Right forelimb (tissue), 1 donor: ENCODE data around the gene KDM6A.
"Not testable (repeated sequence)": the region's sequence is repeated elsewhere in the genome, so short reads cannot be mapped to it uniquely, and the experiment has no call there.

Source experiments
- DNase-seq: peaks from one replicate; pipeline ENCODE4 v3.0.0-alpha.2; 2018

KDM6A gene

GRCh38 chrX:44890247-44890646, 17.3 kb downstream of the KDM6A start:
- no peak for DNase-seq

DNA sequence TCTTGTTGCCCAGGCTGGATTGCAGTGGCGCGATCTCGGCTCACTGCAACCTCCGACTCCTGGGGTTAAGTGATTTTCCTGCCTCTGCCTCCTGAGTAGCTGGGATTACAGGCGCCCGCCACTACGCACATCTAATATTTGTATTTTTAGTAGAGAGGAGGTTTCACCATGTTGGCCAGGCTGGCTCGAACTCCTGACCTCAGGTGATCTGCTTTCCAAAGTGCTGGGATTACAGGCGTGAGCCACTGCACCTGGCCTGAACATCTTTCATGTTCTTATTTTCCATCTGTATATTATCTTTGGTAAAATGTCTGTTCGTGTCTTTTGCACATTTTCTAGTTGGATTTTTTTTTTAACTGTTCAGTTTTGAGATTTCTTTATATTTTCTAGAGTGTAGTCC, 17.7 kb downstream of the KDM6A start:
- not testable (repeated sequence) for DNase-seq

DNA sequence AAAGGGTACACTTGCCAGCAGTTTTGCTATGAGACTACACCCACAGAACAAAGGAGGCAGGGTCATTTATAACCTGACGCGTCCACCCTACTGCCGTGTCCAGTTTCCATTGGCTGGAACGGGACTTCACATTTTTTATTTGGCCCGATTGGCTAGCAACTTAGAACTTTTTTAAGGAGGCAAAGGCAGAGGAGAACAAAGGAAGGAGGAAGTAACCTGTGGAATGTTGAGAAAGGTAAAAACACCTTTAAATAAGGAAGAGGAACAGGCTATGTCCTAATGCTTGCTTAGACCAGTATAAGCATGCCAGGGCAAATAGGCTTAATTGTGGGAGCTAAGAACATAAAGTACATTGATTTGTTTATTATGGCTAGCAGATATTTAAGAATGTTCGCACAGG, 18.7 kb downstream of the KDM6A start:
- DNase-seq: no peak

- DNase-seq: no peak
Observed at GRCh38 chrX:44896876-44897186, 23.8 kb downstream of the KDM6A start.

DNA sequence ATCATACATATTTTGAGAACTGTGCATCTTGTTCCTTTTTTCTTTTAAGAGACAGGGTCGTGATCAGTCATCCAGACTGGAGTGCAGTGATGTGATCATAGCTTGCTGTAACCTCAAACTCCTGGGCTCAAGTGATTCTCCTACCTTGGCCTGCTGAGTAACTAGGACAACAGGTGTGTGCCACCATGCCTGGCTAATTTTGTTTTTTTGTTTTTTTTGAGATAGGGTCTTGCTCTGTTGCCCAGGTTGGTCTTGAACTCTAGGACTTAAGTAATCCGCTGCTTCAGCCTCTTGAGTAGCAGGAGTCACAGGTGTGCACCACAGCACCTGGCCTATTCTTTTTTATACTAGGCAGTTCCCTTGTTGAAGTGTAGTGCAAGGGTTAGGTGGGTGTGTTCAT, 24.6 kb downstream of the KDM6A start:
- no peak for DNase-seq

DNA sequence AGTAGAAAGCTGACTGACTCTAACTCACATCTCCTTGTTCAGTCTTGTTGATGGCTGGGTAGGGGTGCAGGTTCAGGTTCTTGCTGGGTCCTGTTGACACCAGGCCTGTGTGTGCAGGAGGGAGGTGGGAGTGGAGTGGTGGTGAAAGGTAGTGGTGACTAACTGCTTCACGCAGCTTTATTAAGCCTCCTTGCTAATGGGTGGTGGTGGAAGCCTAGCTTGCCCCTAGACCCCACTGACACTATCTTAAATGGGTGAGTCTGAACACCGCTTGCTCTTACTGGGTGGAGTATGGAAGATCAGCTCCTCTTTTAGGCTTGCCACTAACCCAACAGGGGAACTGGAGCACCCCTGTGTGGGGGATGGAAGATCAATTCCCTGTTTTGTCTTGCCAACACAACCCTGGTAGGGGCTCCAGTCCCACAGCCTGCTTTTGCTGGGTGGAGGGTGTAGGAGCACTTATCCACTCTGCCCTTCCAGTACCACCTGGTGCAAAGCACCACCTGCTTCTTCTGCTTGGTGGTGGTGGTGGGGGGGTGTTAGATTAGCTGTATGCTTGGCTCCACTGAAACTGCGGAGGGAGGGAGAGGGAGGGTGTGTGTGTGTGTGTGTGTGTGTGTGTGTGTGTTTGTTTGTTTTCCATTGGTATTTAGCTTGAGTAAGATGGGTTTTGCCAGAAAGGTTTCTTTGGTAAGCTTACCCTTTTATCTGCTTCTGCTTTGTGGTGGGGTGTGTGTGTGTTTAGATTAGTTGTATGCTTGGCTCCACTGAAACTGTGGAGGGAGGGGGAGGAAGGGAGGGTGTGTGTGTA, 25.6 kb downstream of the KDM6A start:
- no peak for DNase-seq

GRCh38 chrX:44899946-44900345, 27.0 kb downstream of the KDM6A start:
- no peak for DNase-seq

- DNase-seq: no peak
Observed at GRCh38 chrX:44903107-44903506, 30.1 kb downstream of the KDM6A start.

DNA sequence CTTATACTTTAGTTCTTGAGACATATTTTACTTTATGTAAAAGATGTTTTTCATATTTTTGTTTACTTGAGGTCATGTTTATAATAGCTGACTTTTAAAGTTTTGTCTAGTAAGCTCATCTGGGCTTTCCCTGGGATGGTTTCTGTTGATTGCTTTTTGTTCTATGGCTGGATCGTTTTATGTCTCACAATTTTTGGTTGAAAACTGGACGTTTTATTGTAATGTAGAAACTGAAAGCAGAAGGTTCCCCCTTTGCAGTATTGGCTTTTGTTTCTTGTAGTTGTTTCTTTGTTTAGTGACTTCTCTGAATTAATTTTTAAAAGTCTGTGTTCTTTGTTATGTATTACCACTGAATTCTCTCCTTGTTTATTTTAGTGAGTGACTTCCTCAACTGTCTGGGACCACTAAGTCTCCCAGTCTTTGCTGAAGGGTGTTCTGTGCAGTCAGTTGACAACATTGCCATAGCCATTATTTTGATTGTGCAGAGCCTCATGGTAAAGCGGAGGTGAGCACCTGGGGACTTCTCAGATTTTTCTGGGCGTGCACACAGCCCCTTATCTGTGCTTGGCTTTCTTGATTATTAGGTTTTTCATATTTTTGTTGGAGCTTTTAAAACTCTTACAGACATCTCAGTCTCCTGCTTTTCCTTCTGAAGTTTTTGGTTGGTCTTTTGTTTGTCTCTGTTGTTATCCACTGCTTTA, 31.0 kb downstream of the KDM6A start:
- no peak for DNase-seq

GRCh38 chrX:44904542-44905115, 31.6 kb downstream of the KDM6A start:
- DNase-seq: no peak

GRCh38 chrX:44906041-44906440, 33.1 kb downstream of the KDM6A start:
- DNase-seq: no peak

DNA sequence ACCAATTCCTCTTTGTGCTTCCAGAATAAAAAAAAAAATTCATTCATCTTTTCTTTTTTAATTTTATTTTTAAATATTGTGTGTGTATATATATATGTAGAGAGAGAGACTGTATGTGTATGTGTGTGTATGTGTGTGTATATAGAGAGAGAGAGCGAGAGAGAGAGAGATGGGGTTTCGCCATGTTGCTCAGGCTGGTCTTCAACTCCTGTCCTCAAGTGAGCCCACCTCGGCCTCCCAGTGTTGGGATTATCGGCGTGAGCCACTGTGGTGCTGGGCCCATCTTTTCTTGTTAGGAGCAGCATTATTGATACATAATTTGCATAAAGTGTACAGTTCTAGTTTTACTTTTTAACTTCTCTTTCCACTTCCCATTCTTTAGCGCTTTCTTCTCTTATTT, 33.6 kb downstream of the KDM6A start:
- no peak for DNase-seq

DNA sequence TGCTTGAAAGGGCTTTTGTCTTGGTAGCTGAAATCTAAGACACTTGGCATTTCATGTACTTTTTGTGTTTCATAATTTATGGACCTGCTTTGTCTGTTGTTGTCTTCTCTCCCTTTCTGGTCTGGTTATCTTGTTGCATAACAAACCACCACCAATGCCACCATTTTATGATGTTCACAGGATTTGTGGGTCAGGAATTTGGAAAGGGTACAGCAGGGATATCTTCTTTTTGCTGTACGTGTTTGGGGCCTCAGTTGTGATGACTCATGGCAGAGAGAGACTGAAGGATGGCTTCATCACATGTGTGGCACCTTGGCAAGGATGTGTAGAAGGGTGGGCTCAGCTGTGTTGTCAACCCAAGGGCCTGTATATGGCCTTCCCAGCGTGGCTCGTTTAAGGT, 35.2 kb downstream of the KDM6A start:
- DNase-seq: no peak

GRCh38 chrX:44908827-44909226, 35.8 kb downstream of the KDM6A start:
- DNase-seq: no peak

DNA sequence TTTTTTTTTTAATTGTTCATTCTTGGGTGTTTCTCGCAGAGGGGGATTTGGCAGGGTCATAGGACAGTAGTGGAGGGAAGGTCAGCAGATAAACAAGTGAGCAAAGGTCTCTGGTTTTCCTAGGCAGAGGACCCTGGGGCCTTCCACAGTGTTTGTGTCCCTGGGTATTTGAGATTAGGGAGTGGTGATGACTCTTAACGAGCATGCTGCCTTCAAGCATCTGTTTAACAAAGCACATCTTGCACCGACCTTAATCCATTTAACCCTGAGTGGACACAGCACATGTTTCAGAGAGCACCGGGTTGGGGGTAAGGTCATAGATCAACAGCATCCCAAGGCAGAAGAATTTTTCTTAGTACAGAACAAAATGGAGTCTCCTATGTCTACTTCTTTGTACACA, 37.5 kb downstream of the KDM6A start:
- DNase-seq: not testable (repeated sequence)

- not testable (repeated sequence) for DNase-seq
Observed at GRCh38 chrX:44911074-44911600, 38.1 kb downstream of the KDM6A start.

GRCh38 chrX:44913656-44914531, 40.9 kb downstream of the KDM6A start:
- no peak for DNase-seq

- DNase-seq: no peak
Observed at GRCh38 chrX:44914532-44915198, 41.7 kb downstream of the KDM6A start.

DNA sequence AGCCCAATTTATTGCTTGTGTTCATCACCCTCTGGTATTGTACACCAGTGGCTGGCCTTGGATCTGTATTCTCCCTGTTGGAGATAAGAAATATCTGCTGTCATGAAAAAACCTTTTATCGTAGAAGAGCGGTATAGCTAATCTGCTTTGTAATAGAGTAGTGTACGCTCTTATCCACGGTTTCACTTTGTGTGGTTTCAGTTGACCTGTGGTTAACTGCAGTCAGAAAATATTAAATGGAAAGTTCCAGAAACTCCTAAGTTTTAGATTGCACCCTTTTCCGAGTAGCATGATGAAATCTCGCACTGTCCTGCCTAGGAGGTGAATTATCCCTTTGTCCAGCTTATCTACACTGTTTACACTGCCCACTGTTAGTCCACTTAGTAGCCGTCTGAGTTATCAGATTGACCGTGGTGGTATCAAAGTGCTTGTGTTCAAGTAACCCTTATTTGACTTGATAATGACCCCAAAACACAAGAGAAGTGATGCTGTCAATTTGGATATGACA, 42.4 kb downstream of the KDM6A start:
- no peak for DNase-seq

- no peak for DNase-seq
Observed at GRCh38 chrX:44918722-44919121, 45.7 kb downstream of the KDM6A start.

DNA sequence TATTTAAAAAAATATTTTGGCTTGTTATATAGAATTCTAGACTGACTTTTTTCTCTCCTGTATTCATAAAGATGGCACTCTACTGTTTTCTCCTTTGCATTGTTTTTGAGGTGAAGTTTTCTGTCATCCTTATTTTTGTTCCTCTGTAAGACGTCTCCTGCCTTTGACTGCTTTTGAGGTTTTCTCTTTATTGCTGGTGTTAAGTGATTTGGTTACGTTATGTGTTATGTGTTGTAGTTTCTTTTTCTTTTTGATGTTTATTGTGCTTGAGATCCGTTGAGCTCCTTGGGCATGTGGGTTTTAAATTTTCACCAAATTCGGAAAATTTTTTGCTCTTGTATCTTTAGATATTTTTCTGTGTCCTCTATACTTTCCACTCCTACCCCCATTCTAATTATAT, 50.0 kb downstream of the KDM6A start:
- no peak for DNase-seq

DNA sequence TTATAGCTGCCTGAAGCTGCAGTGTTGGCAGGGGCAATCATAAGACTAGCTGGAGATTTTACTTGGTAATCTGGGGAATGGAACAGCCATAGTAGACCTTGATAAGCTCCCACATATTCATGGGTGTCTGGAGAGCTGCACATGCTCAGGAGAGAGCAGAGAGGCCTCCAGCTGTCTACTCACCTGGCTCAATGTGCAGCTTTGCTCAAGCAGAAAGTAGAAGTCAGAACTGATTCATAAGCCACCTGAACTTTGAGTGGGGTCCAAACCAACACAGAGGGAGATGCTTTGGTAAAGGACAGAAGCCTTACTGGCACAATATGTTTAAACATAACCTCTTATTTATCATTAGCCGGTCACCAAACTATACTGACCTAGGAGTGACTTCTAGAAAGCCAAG, 54.4 kb downstream of the KDM6A start:
- no peak for DNase-seq
